Loucy (cell line): Measurements from ENCODE around the gene SPECC1.

ENCODE experiments used
- EZH2phosphoT487 ChIP-seq: fragments of 200-600 bp; IDR thresholded peaks from 2 replicates; pipeline ENCODE4 v1.6.1; 2018; ENCODE audit warnings: antibody characterized with exemption, mild to moderate bottlenecking, moderate library complexity, borderline replicate concordance
- TF ChIP-seq, protein P1 (sequence below): fragments of 200-600 bp; sonication (generic); conservative IDR thresholded peaks from 2 replicates; pipeline ENCODE4 v1.5.1; 2014; ENCODE audit warnings: mild to moderate bottlenecking, antibody characterized with exemption, low read length

DNA sequence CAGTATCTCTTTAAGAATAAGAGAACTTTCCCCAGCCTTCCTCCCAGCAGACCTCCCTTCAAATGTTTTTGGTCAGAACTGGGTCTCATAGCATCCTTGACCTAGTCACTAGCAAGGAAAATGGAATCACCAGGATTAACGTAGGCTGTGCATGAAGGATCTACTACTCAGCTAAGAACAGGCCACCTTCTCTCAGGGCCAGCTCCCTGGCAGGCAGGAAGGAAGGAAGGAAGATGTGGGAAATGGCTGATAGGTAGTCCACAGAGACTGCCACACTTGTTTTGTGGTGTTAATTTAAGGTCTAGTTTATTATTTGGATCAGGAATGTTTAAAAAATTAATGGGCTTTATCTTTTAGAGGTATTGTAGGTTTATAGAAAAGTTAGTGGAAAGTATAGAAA, 136.4 kb downstream of the SPECC1 start:
- TF ChIP-seq, protein P1, sequence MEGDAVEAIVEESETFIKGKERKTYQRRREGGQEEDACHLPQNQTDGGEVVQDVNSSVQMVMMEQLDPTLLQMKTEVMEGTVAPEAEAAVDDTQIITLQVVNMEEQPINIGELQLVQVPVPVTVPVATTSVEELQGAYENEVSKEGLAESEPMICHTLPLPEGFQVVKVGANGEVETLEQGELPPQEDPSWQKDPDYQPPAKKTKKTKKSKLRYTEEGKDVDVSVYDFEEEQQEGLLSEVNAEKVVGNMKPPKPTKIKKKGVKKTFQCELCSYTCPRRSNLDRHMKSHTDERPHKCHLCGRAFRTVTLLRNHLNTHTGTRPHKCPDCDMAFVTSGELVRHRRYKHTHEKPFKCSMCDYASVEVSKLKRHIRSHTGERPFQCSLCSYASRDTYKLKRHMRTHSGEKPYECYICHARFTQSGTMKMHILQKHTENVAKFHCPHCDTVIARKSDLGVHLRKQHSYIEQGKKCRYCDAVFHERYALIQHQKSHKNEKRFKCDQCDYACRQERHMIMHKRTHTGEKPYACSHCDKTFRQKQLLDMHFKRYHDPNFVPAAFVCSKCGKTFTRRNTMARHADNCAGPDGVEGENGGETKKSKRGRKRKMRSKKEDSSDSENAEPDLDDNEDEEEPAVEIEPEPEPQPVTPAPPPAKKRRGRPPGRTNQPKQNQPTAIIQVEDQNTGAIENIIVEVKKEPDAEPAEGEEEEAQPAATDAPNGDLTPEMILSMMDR: no peak
- no peak for TF ChIP-seq EZH2phosphoT487
